NK-92 treated with Interleukin-12 subunit alpha and Interleukin-12 subunit beta, amount 100 ng/mL, for 24 hours (cell line): ENCODE results near the gene DEPDC1.
"Not testable (repeated sequence)": the region's sequence is repeated elsewhere in the genome, so short reads cannot be mapped to it uniquely, and the experiment has no call there.

Experiments
- DNase-seq: peaks from one replicate; lab custom pipeline; 2025; lab: John Stamatoyannopoulos, UW

DEPDC1 gene, protein sequence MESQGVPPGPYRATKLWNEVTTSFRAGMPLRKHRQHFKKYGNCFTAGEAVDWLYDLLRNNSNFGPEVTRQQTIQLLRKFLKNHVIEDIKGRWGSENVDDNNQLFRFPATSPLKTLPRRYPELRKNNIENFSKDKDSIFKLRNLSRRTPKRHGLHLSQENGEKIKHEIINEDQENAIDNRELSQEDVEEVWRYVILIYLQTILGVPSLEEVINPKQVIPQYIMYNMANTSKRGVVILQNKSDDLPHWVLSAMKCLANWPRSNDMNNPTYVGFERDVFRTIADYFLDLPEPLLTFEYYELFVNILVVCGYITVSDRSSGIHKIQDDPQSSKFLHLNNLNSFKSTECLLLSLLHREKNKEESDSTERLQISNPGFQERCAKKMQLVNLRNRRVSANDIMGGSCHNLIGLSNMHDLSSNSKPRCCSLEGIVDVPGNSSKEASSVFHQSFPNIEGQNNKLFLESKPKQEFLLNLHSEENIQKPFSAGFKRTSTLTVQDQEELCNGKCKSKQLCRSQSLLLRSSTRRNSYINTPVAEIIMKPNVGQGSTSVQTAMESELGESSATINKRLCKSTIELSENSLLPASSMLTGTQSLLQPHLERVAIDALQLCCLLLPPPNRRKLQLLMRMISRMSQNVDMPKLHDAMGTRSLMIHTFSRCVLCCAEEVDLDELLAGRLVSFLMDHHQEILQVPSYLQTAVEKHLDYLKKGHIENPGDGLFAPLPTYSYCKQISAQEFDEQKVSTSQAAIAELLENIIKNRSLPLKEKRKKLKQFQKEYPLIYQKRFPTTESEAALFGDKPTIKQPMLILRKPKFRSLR

DNA sequence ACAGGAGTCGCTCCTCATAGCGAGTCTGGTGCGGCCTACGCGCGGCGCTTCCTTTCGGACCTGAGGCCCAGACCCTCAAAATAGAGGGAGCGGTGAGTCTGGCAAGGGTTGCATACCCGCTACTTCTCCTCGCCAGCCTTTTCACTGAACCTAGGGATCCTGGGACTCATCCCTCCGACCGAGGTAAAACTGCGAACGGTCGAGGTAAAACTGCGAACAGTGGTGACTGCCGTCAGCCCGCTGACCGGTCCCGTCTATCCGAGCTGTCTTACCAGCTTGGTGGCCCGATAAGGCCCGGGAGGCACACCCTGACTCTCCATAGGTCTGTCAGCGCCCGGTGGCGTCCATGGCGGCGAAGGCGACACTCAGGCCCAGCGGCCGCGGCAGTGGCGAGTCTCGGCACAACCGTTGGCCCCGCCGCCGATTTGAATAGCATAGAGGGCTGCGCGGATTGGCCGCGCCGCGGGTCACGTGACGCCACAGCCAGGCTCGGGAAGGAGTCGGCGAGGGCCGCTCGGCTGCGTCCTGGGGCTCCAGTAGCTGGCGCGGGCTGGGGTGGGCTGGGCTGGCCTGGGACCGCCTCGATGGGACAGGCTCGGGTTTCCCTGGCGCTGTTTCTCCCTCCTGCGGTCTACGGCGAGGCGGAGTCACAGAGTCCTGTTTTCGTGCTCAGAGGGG lies at the start of gene DEPDC1:
DEPDC1 (minus strand) TSS at position 403 of the 678 bp plus-strand sequence; CDS start at position 320, 83 bp downstream.
- DNase-seq: no peak

DNA sequence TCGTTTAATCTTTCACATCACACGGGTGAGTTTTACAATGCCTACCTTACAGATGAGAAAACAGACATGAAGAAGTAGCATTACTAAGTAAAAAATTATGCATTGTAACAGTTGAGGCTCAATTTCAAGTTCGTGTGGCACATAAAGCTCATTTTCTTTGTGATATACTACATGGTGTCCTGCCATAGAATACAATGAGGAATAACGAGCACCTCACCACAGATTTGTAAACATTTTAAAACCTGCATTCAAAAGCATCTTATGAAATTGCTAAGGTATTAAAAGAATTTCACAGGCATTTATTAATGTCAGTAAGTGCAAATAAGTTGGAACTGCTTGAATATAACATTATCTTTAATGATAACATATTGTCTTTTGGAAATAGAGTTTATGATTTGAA lies 47.8 kb upstream of the DEPDC1 start:
- no peak for DNase-seq

DNA sequence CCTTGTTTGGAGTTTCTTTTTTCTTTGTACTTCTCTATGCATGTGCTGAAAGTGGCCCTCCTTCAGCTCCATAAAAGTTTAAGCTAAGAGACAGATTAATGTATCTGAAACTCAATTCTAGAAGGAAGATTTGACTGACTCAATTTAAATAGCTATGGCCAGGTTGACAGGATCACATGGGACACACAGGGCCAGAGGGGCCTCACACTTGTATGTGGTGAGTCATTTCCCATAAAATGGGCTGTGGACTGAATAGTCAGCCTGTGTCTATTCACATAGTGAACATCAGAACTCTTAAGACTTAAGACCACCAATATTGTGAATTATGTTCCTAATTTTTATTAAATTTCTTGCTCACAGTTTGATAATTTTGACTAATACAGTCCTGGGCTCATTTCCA lies 45.7 kb upstream of the DEPDC1 start:
- DNase-seq: no peak

DNA sequence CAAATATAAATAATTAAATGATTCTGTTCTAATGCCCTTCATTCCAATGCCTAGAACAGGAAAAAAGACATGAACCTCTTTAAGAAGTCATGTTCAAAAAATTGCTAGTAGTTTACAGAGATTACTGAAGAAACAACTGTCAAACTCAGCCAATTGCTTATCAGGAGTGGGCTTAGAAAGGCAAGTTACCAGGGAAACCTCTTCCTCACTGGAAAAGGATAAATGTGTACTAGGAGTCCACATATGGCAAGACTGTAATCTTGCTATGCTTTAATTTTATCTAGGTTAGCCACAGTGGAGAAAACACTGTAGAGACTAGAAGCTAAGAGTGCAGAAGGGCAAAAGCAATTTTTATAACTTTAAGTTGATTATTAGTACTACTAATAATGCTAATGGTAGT lies 42.1 kb upstream of the DEPDC1 start:
- no peak for DNase-seq

DNA sequence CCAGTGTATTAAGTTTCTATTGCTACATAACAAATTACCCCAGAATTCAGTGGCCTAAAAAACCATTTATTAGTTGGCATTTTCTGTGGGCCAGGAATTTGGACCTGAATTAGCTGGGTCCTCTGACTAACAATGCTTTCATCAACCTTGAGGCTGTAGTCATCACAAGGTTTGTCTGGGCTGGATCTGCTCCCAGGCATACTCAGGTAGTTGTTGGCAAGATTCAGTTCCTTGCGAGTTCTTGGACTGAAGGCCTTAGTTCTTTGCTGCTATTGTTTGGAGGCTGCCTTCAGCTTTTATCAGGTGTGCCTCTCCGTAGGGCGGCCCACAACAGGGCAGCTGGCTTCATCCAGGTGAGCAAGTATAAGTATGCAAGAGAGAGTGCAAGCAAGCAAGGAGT lies 31.4 kb upstream of the DEPDC1 start:
- DNase-seq: no peak

DNA sequence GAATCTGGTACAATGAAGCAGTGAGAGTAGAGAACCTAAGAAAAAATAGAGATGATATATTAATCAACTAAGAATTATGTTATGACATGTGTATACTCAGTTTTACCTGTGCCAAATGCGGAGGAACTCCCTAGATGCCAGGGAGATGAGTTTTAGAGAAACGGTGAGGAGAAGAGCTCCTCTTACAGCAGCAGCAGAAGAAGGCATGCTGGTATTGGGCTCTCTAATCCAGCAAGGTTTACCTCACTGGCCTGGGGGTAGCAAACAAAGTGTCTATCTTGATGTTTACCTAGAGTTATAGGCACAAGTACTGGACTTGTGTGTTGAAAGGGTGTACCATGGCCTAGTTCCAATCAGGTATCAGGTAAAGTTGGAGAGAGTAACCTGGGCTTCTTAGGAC lies 28.9 kb upstream of the DEPDC1 start:
- no peak for DNase-seq

DNA sequence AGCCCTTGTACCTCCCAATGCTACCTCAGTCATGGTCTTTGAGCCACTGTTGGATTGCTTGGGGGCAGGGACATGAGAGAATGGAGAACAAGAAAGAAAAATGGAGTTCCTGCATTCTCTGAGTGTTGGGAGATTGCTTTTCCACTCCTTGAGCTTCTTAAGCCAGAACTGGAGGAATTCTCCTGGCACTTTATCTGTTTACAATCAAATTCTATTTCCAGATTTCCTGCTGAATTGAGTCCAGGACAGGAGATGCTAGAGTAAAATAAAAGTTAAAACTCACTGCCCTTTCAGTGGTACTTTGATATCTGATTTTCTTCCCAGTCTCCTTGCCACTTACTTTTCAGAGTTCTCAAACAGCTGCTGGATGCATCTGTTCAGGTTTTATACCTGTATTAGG lies 24.4 kb upstream of the DEPDC1 start:
- no peak for DNase-seq

DNA sequence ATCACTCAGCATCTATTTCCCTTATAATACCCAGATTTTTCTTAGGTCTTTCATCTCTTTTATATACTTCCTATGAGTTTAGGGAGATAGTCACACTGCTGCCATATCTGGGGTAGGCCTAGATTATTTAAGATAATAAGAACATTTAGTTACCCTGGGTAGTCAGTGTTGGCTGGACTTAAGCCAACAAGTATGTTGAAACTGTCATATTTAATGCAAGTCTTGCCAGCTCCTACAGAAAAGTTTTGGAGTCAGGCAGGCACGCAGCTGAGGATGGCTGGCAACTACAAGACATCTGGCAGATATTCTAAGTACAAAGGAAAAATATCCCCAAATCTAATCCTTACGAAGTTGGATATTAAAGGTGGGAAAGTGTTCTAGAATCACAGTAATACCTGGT lies 19.2 kb upstream of the DEPDC1 start:
- DNase-seq: no peak

DNA sequence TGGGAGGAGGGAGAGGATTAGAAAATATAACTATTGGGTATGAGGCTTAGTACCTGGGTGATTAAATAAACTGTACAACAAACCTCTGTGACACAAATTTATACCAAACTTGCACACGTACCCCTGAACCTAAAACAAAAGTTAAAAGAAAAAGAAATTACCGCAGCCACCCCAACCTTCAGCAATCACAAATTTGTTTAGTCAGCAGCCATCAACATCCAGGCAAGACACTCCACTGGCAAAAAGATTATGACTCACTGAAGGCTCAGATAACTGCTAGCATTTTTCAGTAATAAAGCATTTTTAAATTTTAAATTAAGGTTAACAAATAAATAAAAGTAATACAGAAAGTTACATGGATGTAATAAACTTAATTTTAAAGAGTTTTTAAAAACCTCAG lies 14.4 kb upstream of the DEPDC1 start:
- DNase-seq: no peak

DNA sequence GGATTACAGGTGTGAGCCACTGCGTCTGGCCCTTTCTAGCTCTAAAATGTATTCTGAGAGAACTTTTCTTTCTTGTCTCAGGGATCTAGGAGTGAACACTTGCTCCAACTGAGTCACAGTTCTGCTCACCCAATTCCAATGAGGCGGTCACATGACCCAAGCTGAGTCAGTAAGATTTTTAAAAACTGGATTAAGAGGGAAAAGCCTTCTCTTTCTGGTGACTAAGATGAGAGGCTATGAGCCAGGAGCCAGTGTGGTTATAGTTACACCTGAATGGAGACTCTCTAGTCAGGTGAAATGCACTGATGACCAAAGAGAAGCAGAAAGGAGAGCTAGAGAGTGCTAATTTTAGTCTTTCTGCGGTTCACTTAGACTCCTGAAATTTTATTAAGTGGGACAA lies 9.5 kb upstream of the DEPDC1 start:
- no peak for DNase-seq

DNA sequence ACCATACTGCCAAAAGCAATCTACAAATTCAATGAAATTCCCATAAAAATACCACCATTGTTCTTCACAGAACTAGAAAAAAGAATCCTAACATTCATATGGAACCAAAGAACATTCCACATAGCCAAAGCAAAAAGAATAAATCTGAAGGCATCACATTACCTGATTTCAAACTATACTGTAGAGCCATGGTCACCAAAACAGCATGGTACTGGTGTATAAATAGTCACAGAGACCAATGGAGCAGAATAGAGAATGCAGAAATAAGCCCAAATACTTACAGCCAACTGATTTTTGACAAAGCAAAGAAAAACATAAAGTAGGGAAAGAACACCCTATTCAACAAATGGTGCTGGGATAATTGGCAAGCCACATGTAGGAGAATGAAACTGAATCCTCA lies 6.2 kb upstream of the DEPDC1 start:
- no peak for DNase-seq

DNA sequence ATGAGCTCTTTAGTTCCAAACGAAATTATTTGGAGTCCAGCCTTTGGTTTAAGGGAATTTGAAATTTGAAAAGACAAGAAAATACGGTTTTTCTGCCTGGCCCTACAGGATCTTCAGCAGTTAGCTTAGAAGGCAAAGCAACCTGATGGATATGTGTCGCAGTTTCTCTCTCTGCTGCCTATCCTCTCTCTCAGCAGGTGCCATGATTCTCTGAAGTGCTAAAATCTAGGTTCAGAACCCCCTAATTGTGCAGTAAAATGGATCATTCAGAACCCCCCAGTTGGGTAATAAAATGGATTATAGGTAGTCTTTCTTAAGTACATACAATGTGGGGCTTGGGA lies 446 bp upstream of the DEPDC1 start:
- no peak for DNase-seq

DNA sequence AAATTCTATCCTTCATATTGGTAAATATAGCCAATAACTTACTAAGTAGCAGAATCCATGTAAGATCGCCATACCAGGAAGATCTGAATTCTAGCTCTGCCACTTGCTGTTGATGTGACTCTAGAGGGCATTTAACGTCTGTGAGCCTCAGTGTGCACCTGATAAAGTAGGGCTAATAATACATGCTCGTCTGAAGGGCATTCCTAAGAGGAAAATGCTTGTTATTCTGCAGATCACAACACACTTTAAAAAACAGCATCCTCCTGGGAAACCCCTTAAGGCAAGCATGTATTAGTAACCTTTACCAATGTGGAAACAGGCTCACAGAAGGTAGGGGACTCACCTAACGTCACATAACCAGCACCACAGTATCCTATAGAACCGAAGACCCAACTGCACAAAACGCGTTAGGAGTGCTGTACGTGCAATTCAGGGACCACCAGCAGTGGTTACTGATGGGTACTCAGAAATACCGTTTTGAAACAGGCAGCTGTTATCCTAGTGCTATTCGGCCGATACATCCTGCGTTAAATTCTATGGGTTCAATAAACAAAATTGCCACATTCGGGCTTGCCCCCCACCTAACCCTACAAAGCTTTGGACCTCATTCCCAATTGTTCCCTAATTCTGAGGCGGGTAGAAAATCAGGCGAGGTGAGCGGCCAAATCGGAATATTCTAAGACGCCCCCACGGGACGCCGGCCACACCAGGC lies 758 bp downstream of the DEPDC1 start:
- DNase-seq: no peak

DNA sequence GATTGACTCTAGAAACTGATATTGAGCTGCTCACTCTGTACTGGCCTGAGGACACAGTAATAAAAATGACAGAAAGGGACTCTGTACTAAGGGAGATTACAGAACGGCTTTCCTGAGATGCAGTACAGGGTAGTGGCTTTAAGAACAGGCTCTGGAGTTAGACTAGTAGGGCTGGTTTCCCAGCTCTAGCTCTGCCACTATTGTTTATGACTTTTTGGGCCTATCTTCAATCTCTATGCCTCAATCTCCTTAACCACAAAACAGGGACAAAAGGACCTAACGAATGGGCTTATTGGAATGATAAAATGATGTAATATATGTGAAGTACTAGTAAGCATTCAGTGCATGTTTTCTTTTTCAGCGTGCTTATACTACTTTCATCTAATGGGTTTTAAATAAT lies 1.4 kb downstream of the DEPDC1 start:
- no peak for DNase-seq

DNA sequence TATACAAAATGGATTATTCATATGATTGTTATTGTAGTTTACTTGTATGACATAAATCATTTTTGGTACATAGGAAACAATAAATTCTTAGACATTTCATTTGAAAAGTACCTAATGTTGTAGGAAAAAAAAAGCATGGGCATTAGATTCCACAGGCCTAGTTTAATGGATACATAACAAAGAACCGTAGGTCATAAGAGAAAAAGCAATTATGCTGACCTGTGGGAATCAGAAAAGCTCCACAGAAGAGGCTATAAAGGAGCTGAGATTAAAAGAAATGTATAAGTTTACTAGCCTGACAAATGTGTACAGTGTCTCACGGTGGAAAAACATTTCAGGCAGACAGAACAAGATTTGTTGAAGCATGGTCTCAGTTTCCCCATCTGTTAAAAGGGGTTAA lies 3.7 kb downstream of the DEPDC1 start:
- no peak for DNase-seq

DNA sequence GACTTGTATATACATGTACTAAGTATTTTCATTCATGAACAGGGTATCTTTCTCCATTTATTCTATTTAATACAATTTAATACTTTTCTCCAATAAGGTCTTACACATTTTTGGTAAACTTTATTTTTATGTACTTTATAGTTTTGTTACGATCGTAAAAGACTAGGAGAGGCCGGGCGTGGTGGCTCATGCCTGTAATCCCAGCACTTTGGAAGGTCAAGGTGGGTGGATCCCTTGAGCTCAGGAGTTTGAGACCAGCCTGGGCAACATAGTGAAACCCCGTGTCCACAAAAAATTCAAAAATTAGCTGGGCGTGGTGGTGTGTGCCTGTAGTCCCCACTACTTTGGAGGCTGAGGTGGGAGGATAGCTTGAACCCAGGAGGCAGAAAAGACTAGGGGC lies 4.6 kb downstream of the DEPDC1 start:
- not testable (repeated sequence) for DNase-seq

DNA sequence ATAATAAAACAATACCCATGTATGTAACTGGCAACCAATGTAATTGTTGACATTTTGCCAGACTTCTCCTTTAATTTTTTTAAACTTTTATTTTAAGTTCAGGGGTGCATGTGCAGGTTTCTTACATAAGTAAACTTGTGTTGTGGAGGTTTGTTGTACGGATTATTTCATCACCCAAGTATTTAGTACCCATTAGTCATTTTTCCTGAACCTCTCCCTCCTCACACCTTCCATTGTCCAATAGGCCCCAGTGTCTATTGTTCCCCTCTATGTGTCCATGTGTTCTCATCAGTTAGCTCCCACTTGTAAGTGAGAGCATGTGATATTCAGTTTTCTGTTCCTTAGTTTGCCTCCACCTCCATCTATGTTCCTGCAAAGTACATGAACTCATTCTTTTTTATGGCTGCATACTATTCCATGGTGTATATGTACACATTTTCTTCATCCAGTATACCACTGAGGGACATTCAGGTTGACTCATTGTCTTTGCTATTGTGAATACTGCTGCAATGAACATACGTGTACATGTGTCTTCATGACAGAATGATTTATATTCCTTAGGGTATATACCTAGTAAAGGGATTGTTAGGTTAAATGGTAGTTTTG lies 6.7 kb downstream of the DEPDC1 start:
- DNase-seq: no peak

DNA sequence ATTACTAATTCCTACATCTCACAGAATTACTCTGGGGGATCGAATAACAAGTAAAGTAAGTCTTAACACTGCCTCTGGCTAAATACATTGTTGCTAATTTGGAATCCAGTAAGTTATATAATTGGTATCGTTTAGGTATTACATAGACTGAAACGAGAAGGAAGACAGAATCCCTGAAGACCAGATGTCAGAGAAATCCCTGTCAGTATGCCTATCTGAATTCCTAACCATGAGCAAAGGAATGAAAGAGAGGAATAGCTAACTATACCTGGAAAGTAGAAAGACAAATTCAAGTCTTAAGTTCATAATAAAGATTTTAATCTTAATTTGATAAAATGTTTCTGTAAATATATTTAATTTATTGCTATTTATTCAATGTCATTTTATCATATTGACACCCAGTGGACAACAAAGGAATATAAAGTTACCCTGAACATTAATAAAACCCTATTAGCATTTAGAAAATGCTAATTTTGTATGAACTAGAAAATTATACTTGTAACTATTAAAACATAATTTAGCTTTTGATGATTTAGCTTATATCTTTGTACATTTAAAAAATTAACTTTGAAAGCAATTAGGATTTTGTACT lies 11.4 kb downstream of the DEPDC1 start:
- DNase-seq: no peak

DNA sequence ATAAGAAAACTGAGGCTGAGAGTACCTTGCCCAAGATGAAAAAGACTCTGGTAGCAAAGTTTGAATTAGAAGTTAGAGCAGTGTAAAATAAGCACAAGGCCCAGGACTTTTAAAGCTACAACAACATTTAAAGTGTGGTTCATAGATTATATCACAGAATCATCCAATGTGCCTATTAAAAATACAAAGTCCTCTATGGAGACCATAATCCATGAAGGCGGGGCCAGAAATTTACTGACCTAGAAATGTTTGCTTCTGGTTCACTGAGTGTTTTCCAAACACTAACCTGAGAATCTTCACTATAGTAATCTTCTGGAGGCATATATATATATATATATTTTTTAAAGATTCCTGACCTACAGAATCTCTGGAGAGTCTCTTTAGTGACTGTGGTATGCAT lies 12.3 kb downstream of the DEPDC1 start:
- DNase-seq: no peak

DNA sequence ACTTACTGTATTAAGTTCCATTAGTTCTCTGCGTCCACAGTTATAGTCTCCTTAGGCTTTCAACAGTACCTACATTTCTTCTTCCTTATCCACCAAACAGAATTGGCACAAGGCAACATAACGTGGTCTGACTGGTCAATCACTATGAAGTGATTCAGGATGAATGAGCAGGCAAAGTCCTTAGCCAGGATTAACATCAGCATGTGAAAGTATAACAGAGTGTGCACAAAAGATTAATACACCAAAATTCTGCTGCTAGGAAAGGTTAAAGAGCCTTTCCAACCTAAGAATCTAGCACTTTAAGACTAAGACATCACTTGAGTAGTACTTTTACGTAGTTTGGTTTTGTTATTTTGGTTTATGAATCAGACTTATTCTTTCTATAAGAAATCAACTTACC lies 15.8 kb downstream of the DEPDC1 start:
- no peak for DNase-seq

DNA sequence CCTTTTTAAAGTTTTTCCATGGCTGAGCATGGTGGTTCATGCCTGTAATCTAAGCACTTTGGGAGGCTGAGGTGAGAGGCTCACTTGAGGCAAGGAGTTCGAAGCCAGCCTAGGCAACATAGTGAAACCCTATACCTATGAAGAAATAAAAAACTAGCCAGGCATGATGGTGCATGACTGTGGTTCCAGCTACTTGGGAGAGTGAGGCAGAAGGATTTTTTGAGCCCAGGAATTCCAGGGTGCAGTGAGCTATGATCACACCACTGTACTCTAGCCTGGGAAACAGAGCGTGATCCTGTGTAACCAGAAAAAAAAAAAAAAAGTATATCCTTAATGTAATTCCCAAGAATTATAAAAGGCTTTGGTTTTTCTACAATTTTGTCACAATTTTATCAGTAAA lies 17.4 kb downstream of the DEPDC1 start:
- no peak for DNase-seq

DNA sequence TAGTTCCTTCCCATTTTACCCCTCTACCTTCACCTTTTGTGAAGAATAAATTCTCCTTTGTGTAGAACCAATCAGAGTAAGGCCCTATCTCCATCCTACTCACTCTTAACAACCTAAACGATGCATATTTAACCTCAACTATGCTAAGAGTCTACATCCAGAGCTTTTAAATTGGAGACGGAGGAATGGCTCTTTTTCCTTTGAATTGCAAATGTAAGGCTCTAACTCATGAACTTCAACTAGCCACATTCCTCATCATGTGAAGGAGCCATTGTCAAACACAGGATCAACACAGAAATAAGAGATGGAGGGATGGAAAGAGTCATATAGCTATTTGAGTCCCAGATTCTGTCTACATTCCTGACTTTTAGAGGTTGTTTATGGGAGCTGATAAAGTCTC lies 18.2 kb downstream of the DEPDC1 start:
- no peak for DNase-seq
